Panc1 (cell line): Measurements from ENCODE around the gene NSMCE1. TPM values are rescaled to one million over a fixed set of nuclear protein-coding genes. Genes with fewer than 3 reads are reported as not detected.
A peak's percentile ranks its signal among the peaks of the same experiment; 100 is the strongest.

Source experiments
- ATAC-seq: fragments of 200-7000 bp; cut with Tn5 transposase; 2 replicates; pipeline ENCODE4 v1.9.1; 2020; ENCODE audit warnings: mild to moderate bottlenecking, moderate library complexity
- BruUV-seq: library from RNA; stranded (reverse); fragments of 400-500 nt; replicated peaks from 2 replicates; lab custom pipeline; 2021; lab: Mats Ljungman, UMichigan
- CTCF ChIA-PET: fragments of 300-600 bp; sonication (Branson Sonifier 250); formaldehyde crosslinking; loops from one replicate; lab custom pipeline; 2022; ENCODE audit warnings: antibody characterized with exemption; lab: Charles Lee
- POLR2A ChIA-PET: fragments of 300-600 bp; sonication (Branson Sonifier 250); formaldehyde crosslinking; loops from one replicate; lab custom pipeline; 2022; ENCODE audit warnings: antibody characterized with exemption; lab: Charles Lee
- DNase-seq: peaks from one replicate; pipeline ENCODE4 v3.0.0-alpha.2; 2010; ENCODE audit warnings: low read depth, low spot score
- H3K27ac ChIP-seq: 2 replicates; pipeline ENCODE4 v1.5.1; 2011; ENCODE audit warnings: mild to moderate bottlenecking, low read length, inconsistent platforms
- H3K27me3 ChIP-seq: fragments of 200-500 bp; sonication (Bioruptor generic); 2 replicates; pipeline ENCODE4 v1.6.0; 2014; ENCODE audit warnings: low read length, inconsistent platforms; ENCODE audit not compliant: control insufficient read depth, insufficient read depth
- H3K36me3 ChIP-seq: fragments of 200-500 bp; sonication (Bioruptor generic); 2 replicates; pipeline ENCODE4 v1.5.1; 2014; ENCODE audit warnings: inconsistent platforms, mild to moderate bottlenecking, low read length, moderate library complexity; ENCODE audit not compliant: control insufficient read depth, insufficient read depth
- H3K4me1 ChIP-seq: 2 replicates; pipeline ENCODE4 v1.5.1; 2011; ENCODE audit warnings: inconsistent platforms, mild to moderate bottlenecking, low read length, moderate library complexity; ENCODE audit not compliant: control insufficient read depth, insufficient read depth
- H3K4me3 ChIP-seq, 2 experiments: 2 replicates each; pipeline ENCODE4 v1.5.1; 2011 to 2012; ENCODE audit warnings: low read depth in 2 of 2, low read length in 2 of 2, mild to moderate bottlenecking in 2 of 2, inconsistent platforms in 1 of 2, moderate library complexity in 1 of 2
- H3K9me3 ChIP-seq: fragments of 200-500 bp; sonication (Bioruptor generic); 2 replicates; pipeline ENCODE4 v1.5.1; 2014; ENCODE audit warnings: low read depth, mild to moderate bottlenecking, inconsistent platforms, low read length, moderate library complexity; ENCODE audit not compliant: control insufficient read depth, insufficient read depth
- CTCF ChIP-seq: fragments of 450-650 bp; IDR thresholded peaks from 2 replicates; pipeline ENCODE4 v1.5.1; 2017; ENCODE audit warnings: mild to moderate bottlenecking
- POLR2AphosphoS5 ChIP-seq: IDR thresholded peaks from 2 replicates; pipeline ENCODE4 v1.6.1; 2012; ENCODE audit warnings: mild to moderate bottlenecking, low read depth, low read length, moderate library complexity
- REST ChIP-seq, 2 experiments: IDR thresholded peaks; 2 replicates each; pipeline ENCODE4 v1.6.1; 2011 to 2012; ENCODE audit warnings: low read depth in 2 of 2, control low read depth in 1 of 2, low read length in 1 of 2, mild to moderate bottlenecking in 1 of 2, moderate library complexity in 1 of 2; ENCODE audit not compliant: insufficient read depth in 1 of 2
- SIN3A ChIP-seq: IDR thresholded peaks from 2 replicates; pipeline ENCODE4 v1.6.1; 2012; ENCODE audit warnings: low read depth, mild to moderate bottlenecking, low read length, moderate library complexity, borderline replicate concordance; ENCODE audit not compliant: insufficient read depth
- TCF7L2 ChIP-seq: IDR thresholded peaks from 2 replicates; pipeline ENCODE4 v1.6.1; 2011; ENCODE audit warnings: mild to moderate bottlenecking, low read depth, low read length, inconsistent platforms
- in situ Hi-C: cut with HindIII; loops from 2 replicates; pipeline ENCODE4 v1.10.0; 2016; ENCODE audit warnings: low sequenced_read_pairs, low pct_unique_long_range_greater_than_20kb
- intact Hi-C: fragments of 100-400 bp; cut with micrococcal nuclease; formaldehyde crosslinking; loops from one replicate; pipeline ENCODE4 v1.10.0; 2022; ENCODE audit not compliant: unreplicated experiment
- total RNA-seq: library from RNA; stranded (reverse); gene quantifications from one replicate; pipeline ENCODE4 v1.2.1, GENCODE V29; 2021; ENCODE audit not compliant: unreplicated experiment

NSMCE1 gene
- total RNA-seq, 1 experiment from 2014 or later, result 48.2 TPM

GRCh38 chr16:27177031-27177774 lies 91.4 kb downstream of the NSMCE1 start:
- TF ChIP-seq REST (IDR thresholded peaks at IDR 0.05; ENCODE audit: insufficient read depth in 1 of 2, low read depth in 2 of 2, low read length in 1 of 2), result no peak
- TF ChIP-seq TCF7L2, result no peak
- no peak for TF ChIP-seq POLR2AphosphoS5
- no peak for TF ChIP-seq SIN3A
- no peak for TF ChIP-seq CTCF
- Histone ChIP-seq H3K9me3 (no peaks in the 10 kb centered on the region), H3K27ac (no peak overlapping the region), H3K4me3 (no peak overlapping the region), H3K36me3 (no peaks in the 10 kb centered on the region), H3K27me3 (no peaks in the 10 kb centered on the region), H3K4me1 (no peaks in the 10 kb centered on the region)
- ChIA-PET CTCF (no interaction called here), POLR2A (no interaction called here)
- DNase-seq (peak; percentile 47), ATAC-seq (peak; percentile 43; the same call in 1 of the 2 replicates)
- BruUV-seq, result no TSS peak
- in situ Hi-C loops, result no loop called here
- intact Hi-C loops, result no loop called here

- CTCF ChIA-PET, result no interaction called here
- in situ Hi-C loops, result no loop called here
- POLR2A ChIA-PET, result no interaction called here
These were observed 92.7 kb downstream of the NSMCE1 start for GRCh38 chr16:27175888-27176287.

More at GRCh38 chr16:27175888-27176287, 92.7 kb downstream of the NSMCE1 start:
- ATAC-seq (no peak), DNase-seq (no peak)
- BruUV-seq, result no TSS peak
- TF ChIP-seq POLR2AphosphoS5, result no peak
- Histone ChIP-seq H3K27ac (no peak overlapping the region), H3K4me1 (no peaks in the 10 kb centered on the region), H3K4me3 (no peak overlapping the region), H3K36me3 (no peaks in the 10 kb centered on the region), H3K9me3 (no peaks in the 10 kb centered on the region), H3K27me3 (no peaks in the 10 kb centered on the region)
- intact Hi-C loops, result no loop called here

Other genes with a start within 250 kb of the NSMCE1 start
- gene C16orf82, start 201.8 kb downstream of the NSMCE1 start, total RNA-seq, result not detected
- gene KDM8, start 65.2 kb downstream of the NSMCE1 start, total RNA-seq, result 7.9 TPM
- gene IL4R, start 45.2 kb upstream of the NSMCE1 start, total RNA-seq, result 28.9 TPM
- gene IL21R, start 133.4 kb upstream of the NSMCE1 start, total RNA-seq, result 0.10 TPM